ENCODE measurements around the gene MAP2K5.
A peak's percentile ranks its signal among the peaks of the same experiment; 100 is the strongest.

Gene MAP2K5

GRCh38 chr15:67828969-67829646 lies 286.6 kb downstream of the MAP2K5 start:
- no peak for DNase-seq

GRCh38 chr15:67829647-67830504 lies 287.4 kb downstream of the MAP2K5 start:
- DNase-seq: no peak

GRCh38 chr15:67831363-67831762 lies 288.9 kb downstream of the MAP2K5 start:
- DNase-seq: no peak

- no peak for DNase-seq
Observed at GRCh38 chr15:67832031-67832551, 289.6 kb downstream of the MAP2K5 start.

DNA sequence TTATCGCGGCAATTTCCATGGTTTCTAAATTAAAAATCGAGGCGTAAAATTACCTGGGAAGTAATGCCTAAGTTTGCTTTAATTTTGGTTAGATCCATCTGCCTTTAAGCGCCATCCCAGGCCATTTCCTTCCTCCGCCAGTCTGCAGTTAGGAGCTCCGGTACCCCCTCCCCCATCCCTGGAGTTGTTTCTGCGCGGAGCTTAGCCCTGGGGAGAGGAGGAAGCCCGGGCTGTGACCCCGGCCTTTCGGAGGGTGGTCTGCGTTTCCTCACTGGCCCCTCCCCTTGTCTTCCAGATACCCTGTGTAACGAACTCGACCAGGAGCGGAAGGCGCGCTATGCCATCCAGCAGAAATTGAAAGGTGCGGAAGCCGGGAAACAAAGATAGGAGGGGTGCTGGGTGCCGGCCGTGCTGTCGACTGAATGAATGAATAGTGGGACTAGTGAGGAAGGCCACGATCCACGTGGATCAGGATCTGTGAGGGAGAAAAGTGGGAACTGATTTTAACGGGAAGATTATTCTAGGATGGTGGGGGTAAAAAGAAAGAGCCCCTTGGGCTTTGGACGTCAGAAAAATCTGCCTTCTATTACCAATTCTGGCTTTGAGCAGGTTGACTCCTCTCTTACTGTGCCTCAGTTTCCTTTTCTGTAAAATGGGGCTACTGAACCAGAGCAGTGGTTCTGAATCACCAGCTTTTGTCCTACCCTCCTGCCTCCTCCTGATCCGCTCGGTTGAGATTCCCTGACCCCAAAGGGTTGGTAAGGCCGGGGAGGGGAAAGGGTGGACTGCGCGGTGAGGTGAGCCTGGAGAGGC lies 290.6 kb downstream of the MAP2K5 start:
- DNase-seq: no peak

- no peak for DNase-seq
Observed at GRCh38 chr15:67833710-67834511, 291.4 kb downstream of the MAP2K5 start.

GRCh38 chr15:67834581-67835296 lies 292.2 kb downstream of the MAP2K5 start:
- DNase-seq: no peak

GRCh38 chr15:67835297-67836133 lies 293.0 kb downstream of the MAP2K5 start:
- DNase-seq: no peak

- DNase-seq: no peak
Observed at GRCh38 chr15:67836134-67836455, 293.6 kb downstream of the MAP2K5 start.

- peak; percentile 38 for DNase-seq
Observed at GRCh38 chr15:67836477-67836876, 294.0 kb downstream of the MAP2K5 start.

- DNase-seq: no peak
Observed at GRCh38 chr15:67836955-67837354, 294.5 kb downstream of the MAP2K5 start.

DNA sequence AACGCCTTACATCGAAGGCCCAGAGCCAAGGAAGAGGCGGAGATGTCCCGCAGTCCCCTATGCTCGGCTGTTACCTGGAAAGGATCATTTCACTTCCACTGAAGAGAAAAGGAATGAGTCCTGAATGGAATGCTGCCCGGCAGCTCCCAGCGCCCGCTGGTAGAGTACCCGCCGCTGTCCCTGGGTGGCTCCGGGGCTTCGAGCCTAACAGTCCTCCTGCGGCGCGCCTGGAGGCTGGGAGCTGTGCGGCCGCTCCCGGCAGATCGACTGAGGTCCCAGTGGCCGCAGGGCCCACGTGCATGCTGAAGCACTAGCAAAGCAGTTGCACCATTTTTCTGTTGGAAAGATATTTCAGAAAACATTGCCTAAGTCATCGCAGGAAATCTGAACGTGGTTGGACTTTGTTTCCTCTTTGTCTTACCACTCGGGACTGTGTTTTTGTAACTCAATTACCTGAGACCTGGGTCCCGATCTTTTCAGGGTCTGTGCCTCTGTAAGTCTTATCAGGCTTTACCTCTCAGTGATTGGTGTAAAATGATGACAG lies 296.4 kb downstream of the MAP2K5 start:
- DNase-seq: no peak

GRCh38 chr15:67839499-67839928 lies 297.0 kb downstream of the MAP2K5 start:
- DNase-seq: no peak

GRCh38 chr15:67839929-67840748 lies 297.6 kb downstream of the MAP2K5 start, which contains the start of gene RNU6-1:
Gene RNU6-1 (minus strand): TSS chr15:67840045.
- peak; percentile 94 for DNase-seq

DNA sequence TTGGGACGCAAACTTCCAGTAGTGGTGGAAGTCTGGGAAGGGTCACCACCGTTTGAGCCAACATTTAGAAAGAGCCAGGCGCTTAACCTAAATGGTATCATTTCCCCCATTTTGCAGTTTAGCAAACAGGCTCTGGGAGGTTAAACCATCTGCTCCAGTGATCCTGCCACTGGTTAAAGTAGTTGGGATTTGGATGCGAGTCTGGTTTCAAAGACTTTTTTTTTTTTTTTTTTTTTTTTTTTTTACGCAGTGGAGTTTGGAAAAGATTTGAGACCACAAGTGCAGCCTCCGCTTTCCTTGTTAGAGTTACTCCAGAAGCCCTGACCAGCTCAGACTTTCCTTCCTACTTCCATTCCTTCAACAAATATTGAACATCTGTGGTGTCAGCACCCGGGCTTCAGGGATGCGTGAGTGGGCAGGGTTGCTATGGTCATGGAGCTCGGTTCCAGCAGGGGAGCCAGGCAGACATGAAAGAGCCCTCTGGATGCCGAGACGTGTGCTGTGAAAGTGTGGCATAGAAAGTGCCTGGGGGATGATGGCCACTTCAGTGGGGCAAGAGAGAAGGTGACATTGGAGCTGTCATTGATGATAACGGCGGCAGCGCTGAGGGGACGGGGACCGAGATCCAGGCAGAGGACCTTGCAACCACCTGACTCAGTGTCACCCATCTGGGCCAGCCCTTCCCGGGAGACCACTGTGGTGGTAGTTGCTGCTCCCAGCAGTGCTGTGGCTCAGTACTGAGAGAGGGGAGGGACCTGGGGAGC lies 298.4 kb downstream of the MAP2K5 start:
- no peak for DNase-seq

- no peak for DNase-seq
Observed at GRCh38 chr15:67841513-67841762, 298.9 kb downstream of the MAP2K5 start.

GRCh38 chr15:67843092-67843501 lies 300.6 kb downstream of the MAP2K5 start:
- DNase-seq: no peak

GRCh38 chr15:67843571-67844387 lies 301.3 kb downstream of the MAP2K5 start:
- DNase-seq: no peak
